ENCODE measurements around the gene NXPH2. TPM values are rescaled to one million over a fixed set of nuclear protein-coding genes. Genes with fewer than 3 reads are reported as not detected.

NXPH2 gene
- total and polyA plus RNA-seq, 9 of the 15 experiments (the other 6 are each of a cell fraction or from before 2014, with no cell fraction given): not detected

- CTCF ChIA-PET (ENCODE audit: low intra/inter-chr PET ratio): no interaction called here
Measured at GRCh38 chr2:138720035-138720838, 60.0 kb downstream of the NXPH2 start.

More at GRCh38 chr2:138720035-138720838, 60.0 kb downstream of the NXPH2 start:
- no peaks in the 10 kb centered on the region for H3K4me1 ChIP-seq (replicated peaks in 1 of 2; ENCODE audit: control insufficient read depth in 2 of 2, insufficient read depth in 2 of 2, low read length in 2 of 2)
- H3K9ac ChIP-seq (ENCODE audit: insufficient read depth in 1 of 2, low read depth in 2 of 2, low read length in 2 of 2): no peak overlapping the region
- POLR2A ChIA-PET: no interaction called here
- BruUV-seq (replicated peaks): no TSS peak
- no peaks in the 10 kb centered on the region for H4K20me1 ChIP-seq (replicated peaks; ENCODE audit: control insufficient read depth, insufficient read depth, low read length)
- ATAC-seq (no peak), DNase-seq (ENCODE audit: extremely low read depth in 1 of 4, low spot score in 3 of 4) (no peak), FAIRE-seq (no peak)
- H3K9me3 ChIP-seq (replicated peaks; ENCODE audit: control insufficient read depth, insufficient read depth, low read depth, low read length): no peaks in the 10 kb centered on the region
- H3K36me3 ChIP-seq (ENCODE audit: control insufficient read depth, insufficient read depth, low read length): no peaks in the 10 kb centered on the region
- H3K27me3 ChIP-seq (ENCODE audit: control insufficient read depth in 2 of 2, insufficient read depth in 2 of 2, low read length in 2 of 2): peaks cover 0 to 4% of the 10 kb centered on the region in 2 experiments; a peak in 1 of 5 replicates
- intact Hi-C loops (cut with micrococcal nuclease) (no loop called here), in situ Hi-C loops (cut with MboI) (no loop called here)
- no peaks in the 10 kb centered on the region for H3K79me2 ChIP-seq (ENCODE audit: control insufficient read depth, insufficient read depth, low read length)
- under 1% methylated on average over 11 of the region's 11 CpGs for WGBS (ENCODE audit: insufficient coverage, low coverage, missing lambda C conversion rate)
- no peak overlapping the region for H3K4me3 ChIP-seq
- no peak overlapping the region for H3K4me2 ChIP-seq (ENCODE audit: insufficient read depth, low read length)
- H2AFZ ChIP-seq (ENCODE audit: low read depth, low read length): no peak overlapping the region
- H3K27ac ChIP-seq (ENCODE audit: extremely low read depth, low read depth, low read length): no peak overlapping the region
- TF ChIP-seq ZNF134 (CRISPR knock-in tag; conservative IDR thresholded peaks at IDR 0.05): no peak
- no peak for TF ChIP-seq PATZ1 (CRISPR knock-in tag; IDR thresholded peaks at IDR 0.05; ENCODE audit: borderline replicate concordance)
- no peak for TF ChIP-seq EWSR1 (IDR thresholded peaks at IDR 0.05; ENCODE audit: borderline replicate concordance, low read depth, partially characterized antibody)
- TF ChIP-seq ID3 (CRISPR knock-in tag; IDR thresholded peaks at IDR 0.05): no peak
- no peak for TF ChIP-seq ID3 (tag; IDR thresholded peaks at IDR 0.05)
- TF ChIP-seq ZBTB9 (CRISPR knock-in tag; IDR thresholded peaks at IDR 0.05): no peak
- TF ChIP-seq BCOR (IDR thresholded peaks at IDR 0.05): no peak
- no peaks in the 10 kb centered on the region for H3K9me1 ChIP-seq (ENCODE audit: control insufficient read depth, insufficient read depth, low read length)
